GM18517 (cell line): ENCODE data around the gene ENTR1.

Experiments used
- ATAC-seq: cut with Tn5 transposase; IDR thresholded peaks from one replicate; pipeline ENCODE4 v1.9.1; 2021; ENCODE audit warnings: mild to moderate bottlenecking, moderate library complexity; ENCODE audit not compliant: unreplicated experiment

Gene ENTR1

GRCh38 chr9:136398286-136398685 lies 12.1 kb downstream of the ENTR1 start:
- no peak for ATAC-seq

- ATAC-seq, result no peak
These were observed 12.8 kb downstream of the ENTR1 start for GRCh38 chr9:136397643-136398042.

GRCh38 chr9:136396219-136396515 lies 14.2 kb downstream of the ENTR1 start:
- no peak for ATAC-seq

GRCh38 chr9:136395345-136396218 lies 14.8 kb downstream of the ENTR1 start:
- no peak for ATAC-seq

GRCh38 chr9:136395020-136395340 lies 15.4 kb downstream of the ENTR1 start:
- no peak for ATAC-seq

GRCh38 chr9:136394312-136395019 lies 15.9 kb downstream of the ENTR1 start:
- no peak for ATAC-seq

- ATAC-seq, result no peak
These were observed 16.9 kb downstream of the ENTR1 start for GRCh38 chr9:136393531-136393930.

GRCh38 chr9:136392538-136393449 lies 17.6 kb downstream of the ENTR1 start:
- ATAC-seq, result no peak

GRCh38 chr9:136391737-136392537 lies 18.5 kb downstream of the ENTR1 start:
- ATAC-seq, result no peak

- no peak for ATAC-seq
These were observed 21.0 kb downstream of the ENTR1 start for GRCh38 chr9:136389396-136389795.

GRCh38 chr9:136387217-136387616 lies 23.2 kb downstream of the ENTR1 start:
- no peak for ATAC-seq

GRCh38 chr9:136386018-136386417 lies 24.4 kb downstream of the ENTR1 start:
- ATAC-seq, result no peak

GRCh38 chr9:136385015-136385414 lies 25.4 kb downstream of the ENTR1 start:
- no peak for ATAC-seq

GRCh38 chr9:136383436-136383835 lies 27.0 kb downstream of the ENTR1 start:
- no peak for ATAC-seq

GRCh38 chr9:136381966-136382513 lies 28.4 kb downstream of the ENTR1 start:
- no peak for ATAC-seq

- ATAC-seq, result no peak
These were observed 29.1 kb downstream of the ENTR1 start for GRCh38 chr9:136381311-136381710.

- no peak for ATAC-seq
These were observed 30.0 kb downstream of the ENTR1 start for GRCh38 chr9:136380381-136380780.

- ATAC-seq, result no peak
These were observed 30.5 kb downstream of the ENTR1 start for GRCh38 chr9:136379891-136380290.

GRCh38 chr9:136379401-136379800 lies 31.0 kb downstream of the ENTR1 start:
- no peak for ATAC-seq

GRCh38 chr9:136379003-136379287 lies 31.5 kb downstream of the ENTR1 start:
- ATAC-seq, result no peak
